T-helper 2 cell (primary cell): ENCODE data around the gene DOCK1.

Experiments used
- DNase-seq, 5 experiments: peaks; one replicate each; pipeline versions ENCODE4 v3.0.0 to v3.0.0-alpha.2; 2012 to 2022

The DOCK1 gene

GRCh38 chr10:127013211-127013656 lies 108.0 kb downstream of the DOCK1 start:
- DNase-seq: no peak

GRCh38 chr10:127013691-127014473 lies 108.7 kb downstream of the DOCK1 start:
- no peak for DNase-seq

GRCh38 chr10:127014671-127015070 lies 109.4 kb downstream of the DOCK1 start:
- no peak for DNase-seq

- no peak for DNase-seq
Observed at GRCh38 chr10:127015373-127015772, 110.1 kb downstream of the DOCK1 start.

GRCh38 chr10:127016331-127016730 lies 111.1 kb downstream of the DOCK1 start:
- DNase-seq: no peak

GRCh38 chr10:127017541-127018297 lies 112.5 kb downstream of the DOCK1 start:
- no peak for DNase-seq

GRCh38 chr10:127018298-127018650 lies 113.0 kb downstream of the DOCK1 start:
- DNase-seq: no peak

- no peak for DNase-seq
Observed at GRCh38 chr10:127018766-127019165, 113.5 kb downstream of the DOCK1 start.

GRCh38 chr10:127020260-127020659 lies 115.0 kb downstream of the DOCK1 start:
- no peak for DNase-seq

- no peak for DNase-seq
Observed at GRCh38 chr10:127021801-127022200, 116.6 kb downstream of the DOCK1 start.

GRCh38 chr10:127024685-127025435 lies 119.6 kb downstream of the DOCK1 start:
- no peak for DNase-seq

GRCh38 chr10:127027786-127028185 lies 122.6 kb downstream of the DOCK1 start:
- no peak for DNase-seq

GRCh38 chr10:127028556-127028955 lies 123.3 kb downstream of the DOCK1 start:
- DNase-seq: no peak

GRCh38 chr10:127029061-127029460 lies 123.8 kb downstream of the DOCK1 start:
- DNase-seq: no peak

GRCh38 chr10:127033216-127034033 lies 128.2 kb downstream of the DOCK1 start:
- DNase-seq: no peak

GRCh38 chr10:127034034-127034633 lies 128.9 kb downstream of the DOCK1 start:
- DNase-seq: no peak

GRCh38 chr10:127034790-127035189 lies 129.6 kb downstream of the DOCK1 start:
- DNase-seq: no peak

- no peak for DNase-seq
Observed at GRCh38 chr10:127035827-127036226, 130.6 kb downstream of the DOCK1 start.

GRCh38 chr10:127036987-127037386 lies 131.8 kb downstream of the DOCK1 start:
- peak in 1 of 5 experiments; percentile 85 for DNase-seq

GRCh38 chr10:127039435-127039834 lies 134.2 kb downstream of the DOCK1 start:
- DNase-seq: no peak

- DNase-seq: no peak
Observed at GRCh38 chr10:127040756-127041155, 135.5 kb downstream of the DOCK1 start.

- DNase-seq: no peak
Observed at GRCh38 chr10:127041552-127041951, 136.3 kb downstream of the DOCK1 start.
